Mucosa of descending colon (tissue), 3 donors: ENCODE measurements around the gene NBEAL2. TPM values are rescaled to one million over a fixed set of nuclear protein-coding genes. Genes with fewer than 3 reads are reported as not detected.

Experiments
- ATAC-seq: fragments of 200-7000 bp; cut with Tn5 transposase; one replicate; pipeline ENCODE4 v1.9.1; 2020; ENCODE audit warnings: mild to moderate bottlenecking, moderate library complexity
- DNase-seq, 3 donors: peaks; one replicate each; pipeline ENCODE4 v3.0.0-alpha.2; 2020
- H3K36me3 ChIP-seq: fragments of 200-600 bp; one replicate; pipeline ENCODE4 v1.8.0; 2021; ENCODE audit warnings: low read depth, mild to moderate bottlenecking
- H3K4me1 ChIP-seq: fragments of 200-600 bp; one replicate; pipeline ENCODE4 v1.8.0; 2021; ENCODE audit warnings: low read depth, mild to moderate bottlenecking
- H3K4me3 ChIP-seq: fragments of 200-600 bp; one replicate; pipeline ENCODE4 v1.8.0; 2021; ENCODE audit warnings: mild to moderate bottlenecking
- H3K9me3 ChIP-seq: fragments of 200-600 bp; one replicate; pipeline ENCODE4 v1.8.0; 2021; ENCODE audit warnings: mild to moderate bottlenecking
- CTCF ChIP-seq: fragments of 200-600 bp; IDR thresholded peaks from one replicate; pipeline ENCODE4 v1.8.0; 2022; ENCODE audit warnings: antibody characterized with exemption, mild to moderate bottlenecking
- intact Hi-C, 2 donors: fragments of 100-400 bp; cut with DNase I in 1 of 2; cut with micrococcal nuclease in 1 of 2; formaldehyde crosslinking; loops; one replicate each; pipeline versions ENCODE4 v1.11.0 to v1.11.1; 2022; cut with DNase I, micrococcal nuclease
- total RNA-seq, 3 donors: library from RNA; stranded (reverse); fragmentation: NEBNext Ultra II Directional in 2 of 3; extraction: Animal tissue kit (Norgen Biotek cat#: 25700) in 2 of 3; gene quantifications; one replicate each; pipeline versions ENCODE4 v1.2.1 to v1.2.4, GENCODE V29; 2021 to 2023
- donor health status: DM: no; HTN: no; CAD: no; lungs with moderate emphysema.
- donor health status: DM: no; HTN: no; CAD: no.
- donor health status: DM: no; HTN: yes; CAD: no.

Gene NBEAL2
- total RNA-seq, 3 donors from 2014 or later = 49.2 to 94.0 (median 53.7) TPM

- ATAC-seq (peak; percentile 38), DNase-seq (peak in 1 of 3 donors; percentile 48)
- Histone ChIP-seq H3K9me3 (no peaks in the 10 kb centered on the region), H3K36me3 (no peaks in the 10 kb centered on the region), H3K4me1 (peaks cover 67% of the 10 kb centered on the region), H3K4me3 (no peak overlapping the region)
- TF ChIP-seq CTCF = no peak
- intact Hi-C loops = no loop called here
These were observed 46.8 kb upstream of the NBEAL2 start for GRCh38 chr3:46932455-46933225.

GRCh38 chr3:46933261-46933660 is 46.2 kb upstream of the NBEAL2 start:
- DNase-seq (peak in 1 of 3 donors; percentile 18), ATAC-seq (no peak)
- Histone ChIP-seq H3K4me1 (peaks cover 61% of the 10 kb centered on the region), H3K36me3 (no peaks in the 10 kb centered on the region), H3K9me3 (no peaks in the 10 kb centered on the region), H3K4me3 (no peak overlapping the region)
- TF ChIP-seq CTCF = no peak
- intact Hi-C loops = no loop called here

- DNase-seq (peak in 1 of 3 donors; percentile 41), ATAC-seq (no peak)
- Histone ChIP-seq H3K4me1 (peaks cover 52% of the 10 kb centered on the region), H3K9me3 (no peaks in the 10 kb centered on the region), H3K36me3 (no peaks in the 10 kb centered on the region), H3K4me3 (no peak overlapping the region)
- intact Hi-C loops = no loop called here
- TF ChIP-seq CTCF = no peak
These were observed 45.4 kb upstream of the NBEAL2 start for GRCh38 chr3:46934072-46934471.

DNA sequence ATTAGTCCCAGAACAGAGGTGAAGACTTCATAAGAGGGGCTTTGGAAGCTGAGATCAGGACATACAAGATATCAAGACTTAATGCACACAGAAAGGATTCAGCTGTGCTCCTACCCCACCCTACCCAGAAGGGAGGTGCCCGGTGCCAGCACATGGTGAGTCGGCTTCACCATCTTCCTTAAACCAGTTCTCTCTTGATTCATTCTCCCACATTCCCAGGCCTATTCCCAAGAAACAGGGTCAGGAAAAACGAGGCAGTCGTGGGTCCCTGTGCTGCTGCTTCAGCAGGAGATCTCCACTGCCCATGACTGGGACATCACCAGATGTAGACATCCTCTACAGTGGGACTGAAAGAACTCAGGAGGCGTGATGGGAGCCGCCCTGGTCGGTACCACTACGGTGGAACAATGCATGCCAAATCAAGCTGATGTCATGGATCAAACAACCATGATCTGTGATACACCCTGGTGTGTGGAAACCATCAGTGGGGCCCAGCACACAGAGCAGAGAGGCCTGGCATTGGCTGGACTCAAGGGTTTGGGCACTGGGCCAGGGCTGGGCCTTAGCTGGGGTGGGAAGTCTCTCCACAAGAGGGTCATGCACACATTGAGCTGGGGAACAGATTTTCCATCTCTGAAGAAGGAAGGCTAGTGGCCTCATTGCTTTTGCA is 44.8 kb upstream of the NBEAL2 start:
- TF ChIP-seq CTCF = no peak
- ATAC-seq (peak; percentile 15), DNase-seq (peak in 1 of 3 donors; percentile 39)
- Histone ChIP-seq H3K9me3 (no peaks in the 10 kb centered on the region), H3K36me3 (no peaks in the 10 kb centered on the region), H3K4me1 (peaks cover 47% of the 10 kb centered on the region), H3K4me3 (no peak overlapping the region)
- intact Hi-C loops = no loop called here

DNA sequence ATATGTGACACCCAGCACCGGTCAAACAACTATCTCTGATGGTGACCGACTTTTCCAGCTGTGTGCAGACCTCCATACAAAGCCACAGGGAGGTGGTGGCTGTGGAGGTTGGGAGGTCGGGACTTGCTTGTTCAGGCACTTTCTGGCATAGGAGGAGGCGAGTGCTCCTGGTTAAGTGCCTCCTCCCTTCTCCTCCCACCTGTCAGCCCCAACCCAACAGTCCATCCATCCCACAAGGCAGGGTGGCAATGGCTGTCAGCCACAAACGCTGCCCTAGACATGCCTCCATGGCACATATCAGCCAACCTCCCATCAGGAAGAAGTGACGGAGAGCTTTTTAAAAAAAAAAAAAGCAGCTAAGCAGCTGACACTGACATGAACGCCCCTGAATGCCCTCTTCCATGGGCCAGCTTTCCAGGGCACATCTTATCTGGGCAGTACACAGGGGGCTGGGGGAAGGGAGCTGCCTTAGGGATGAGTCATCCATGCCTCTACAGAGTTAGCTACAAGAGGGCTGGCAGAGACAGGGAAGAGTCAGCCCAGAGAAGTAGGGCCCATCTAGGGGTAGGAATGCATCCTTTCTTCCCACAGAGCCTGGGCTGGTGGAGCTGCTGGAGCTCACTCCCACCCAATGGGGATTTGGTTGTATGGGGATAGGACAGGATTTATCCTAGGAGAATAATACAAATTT is 44.2 kb upstream of the NBEAL2 start:
- intact Hi-C loops = no loop called here
- peaks cover 43% of the 10 kb centered on the region for H3K4me1 ChIP-seq
- no peaks in the 10 kb centered on the region for H3K36me3 ChIP-seq
- DNase-seq (peak in 1 of 3 donors; percentile 48), ATAC-seq (peak; percentile 52)
- no peak overlapping the region for H3K4me3 ChIP-seq
- TF ChIP-seq CTCF = no peak
- no peaks in the 10 kb centered on the region for H3K9me3 ChIP-seq
